Gastroesophageal sphincter (tissue), 3 donors: ENCODE data around the gene DAW1.

Experiments
- EP300 ChIP-seq: sonication (generic); formaldehyde crosslinking; IDR thresholded peaks from one replicate; pipeline ENCODE4 v1.6.1; 2017; ENCODE audit warnings: antibody characterized with exemption, mild to moderate bottlenecking
- POLR2A ChIP-seq, 2 donors: fragments of 450-650 bp; IDR thresholded peaks; one replicate each; pipeline ENCODE4 v1.6.1; 2017; ENCODE audit warnings: antibody characterized with exemption in 2 of 2, mild to moderate bottlenecking in 2 of 2, moderate library complexity in 1 of 2
- TF ChIP-seq, protein P1 (sequence below), 4 experiments: fragments of 200-600 bp in 2 of 4; fragments of 450-650 bp in 2 of 4; sonication (generic) in 1 of 4; IDR thresholded peaks; one replicate each; pipeline ENCODE4 v1.5.1; 2017 to 2019; ENCODE audit warnings: antibody characterized with exemption in 4 of 4, mild to moderate bottlenecking in 2 of 4, moderate library complexity in 2 of 4

DNA sequence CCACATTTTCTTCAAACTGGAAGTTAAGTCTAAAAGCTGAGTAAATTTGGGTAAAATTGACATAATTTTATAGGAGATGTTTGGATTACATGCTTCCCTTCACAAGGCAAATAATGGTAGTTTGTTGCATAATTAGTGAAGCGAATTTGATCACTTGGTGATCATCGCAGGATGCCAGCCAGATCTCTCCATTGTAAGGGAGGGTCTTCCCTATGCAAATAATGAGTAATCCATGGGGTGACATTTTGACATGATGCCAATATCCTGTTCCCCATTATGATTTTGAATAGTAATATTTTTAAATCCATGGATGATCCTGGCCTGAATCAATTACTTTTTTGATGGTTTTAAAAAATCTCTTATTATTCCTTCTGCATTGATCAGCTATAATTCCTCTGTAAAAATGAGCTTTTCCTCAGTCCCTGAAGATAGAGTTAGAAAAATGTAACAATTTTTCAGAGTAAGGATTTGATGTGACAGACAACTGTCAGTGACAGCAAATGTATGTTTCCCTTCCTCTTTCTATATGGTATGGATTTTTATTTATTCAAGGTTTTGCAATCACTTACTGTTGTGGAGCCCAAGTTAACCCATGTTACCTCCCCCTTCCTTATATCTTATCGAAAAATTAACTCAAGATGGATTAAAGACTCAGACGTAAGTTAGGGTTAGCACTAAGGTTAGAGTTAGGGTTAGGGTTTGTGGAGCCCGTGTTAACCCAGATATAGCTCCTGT lies 36.3 kb upstream of the DAW1 start:
- TF ChIP-seq, protein P1, sequence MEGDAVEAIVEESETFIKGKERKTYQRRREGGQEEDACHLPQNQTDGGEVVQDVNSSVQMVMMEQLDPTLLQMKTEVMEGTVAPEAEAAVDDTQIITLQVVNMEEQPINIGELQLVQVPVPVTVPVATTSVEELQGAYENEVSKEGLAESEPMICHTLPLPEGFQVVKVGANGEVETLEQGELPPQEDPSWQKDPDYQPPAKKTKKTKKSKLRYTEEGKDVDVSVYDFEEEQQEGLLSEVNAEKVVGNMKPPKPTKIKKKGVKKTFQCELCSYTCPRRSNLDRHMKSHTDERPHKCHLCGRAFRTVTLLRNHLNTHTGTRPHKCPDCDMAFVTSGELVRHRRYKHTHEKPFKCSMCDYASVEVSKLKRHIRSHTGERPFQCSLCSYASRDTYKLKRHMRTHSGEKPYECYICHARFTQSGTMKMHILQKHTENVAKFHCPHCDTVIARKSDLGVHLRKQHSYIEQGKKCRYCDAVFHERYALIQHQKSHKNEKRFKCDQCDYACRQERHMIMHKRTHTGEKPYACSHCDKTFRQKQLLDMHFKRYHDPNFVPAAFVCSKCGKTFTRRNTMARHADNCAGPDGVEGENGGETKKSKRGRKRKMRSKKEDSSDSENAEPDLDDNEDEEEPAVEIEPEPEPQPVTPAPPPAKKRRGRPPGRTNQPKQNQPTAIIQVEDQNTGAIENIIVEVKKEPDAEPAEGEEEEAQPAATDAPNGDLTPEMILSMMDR (IDR thresholded peaks at IDR 0.05): no peak
- TF ChIP-seq POLR2A (IDR thresholded peaks at IDR 0.05): no peak
- no peak for TF ChIP-seq EP300
